Osteocyte (in vitro differentiated cells): Measurements from ENCODE around the gene APP. TPM values are rescaled to one million over a fixed set of nuclear protein-coding genes. Genes with fewer than 3 reads are reported as not detected.

Source experiments
- DNase-seq: peaks from one replicate; pipeline ENCODE4 v3.0.0; 2021; ENCODE audit warnings: mixed read lengths; ENCODE audit not compliant: unreplicated experiment; ENCODE audit errors: extremely low spot score
- H3K27ac Mint-ChIP-seq: one replicate; pipeline ENCODE4 v1.8.0; 2021; ENCODE audit warnings: mild to moderate bottlenecking, mixed read lengths; ENCODE audit not compliant: unreplicated experiment
- H3K27me3 Mint-ChIP-seq: one replicate; pipeline ENCODE4 v1.8.0; 2021; ENCODE audit warnings: mixed read lengths; ENCODE audit not compliant: unreplicated experiment
- H3K36me3 Mint-ChIP-seq: one replicate; pipeline ENCODE4 v1.8.0; 2021; ENCODE audit warnings: mixed read lengths; ENCODE audit not compliant: unreplicated experiment
- H3K4me1 Mint-ChIP-seq: one replicate; pipeline ENCODE4 v1.8.0; 2021; ENCODE audit warnings: mixed read lengths; ENCODE audit not compliant: unreplicated experiment
- H3K4me3 Mint-ChIP-seq: one replicate; pipeline ENCODE4 v1.8.0; 2021; ENCODE audit warnings: mild to moderate bottlenecking, moderate library complexity, mixed read lengths; ENCODE audit not compliant: unreplicated experiment
- H3K9me3 Mint-ChIP-seq: one replicate; pipeline ENCODE4 v1.8.0; 2021; ENCODE audit warnings: mixed read lengths; ENCODE audit not compliant: unreplicated experiment
- total RNA-seq: library from RNA; stranded (reverse); gene quantifications from 2 replicates; pipeline ENCODE4 v1.2.1, GENCODE V29; 2021
- TF ChIP-seq, protein P1 (sequence below): fragments of 200-600 bp; sonication (generic); IDR thresholded peaks from 2 replicates; pipeline ENCODE4 v1.5.0; 2021; ENCODE audit warnings: antibody characterized with exemption, mild to moderate bottlenecking, moderate library complexity

Gene APP
- total RNA-seq, 1 donor from 2014 or later, result 698 TPM

DNA sequence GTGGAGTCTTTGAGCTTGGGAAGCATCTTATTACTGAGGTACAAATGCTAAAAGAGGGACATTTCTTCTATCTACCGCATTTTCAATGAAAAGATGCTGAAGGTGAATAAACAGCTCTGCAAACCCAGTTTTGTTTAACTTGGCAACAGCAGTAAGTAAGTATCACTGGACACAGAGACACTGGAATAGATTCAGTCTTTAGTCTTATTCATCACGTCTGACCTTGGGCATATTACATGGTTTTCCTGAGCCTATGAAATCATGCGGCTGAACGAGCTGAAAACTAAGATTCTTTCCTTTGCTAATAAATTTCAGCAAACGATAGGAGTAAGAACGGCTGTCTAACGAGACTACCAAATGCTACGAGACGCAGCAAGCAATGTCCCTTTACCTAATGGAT, 228.4 kb downstream of the APP start:
- no peak for DNase-seq
- no peaks in the 10 kb centered on the region for H3K27me3 Mint-ChIP-seq
- H3K36me3 Mint-ChIP-seq, result peaks cover 14% of the 10 kb centered on the region
- H3K9me3 Mint-ChIP-seq, result peaks cover 5% of the 10 kb centered on the region
- H3K27ac Mint-ChIP-seq, result no peak overlapping the region
- no peak overlapping the region for H3K4me3 Mint-ChIP-seq
- TF ChIP-seq, protein P1, sequence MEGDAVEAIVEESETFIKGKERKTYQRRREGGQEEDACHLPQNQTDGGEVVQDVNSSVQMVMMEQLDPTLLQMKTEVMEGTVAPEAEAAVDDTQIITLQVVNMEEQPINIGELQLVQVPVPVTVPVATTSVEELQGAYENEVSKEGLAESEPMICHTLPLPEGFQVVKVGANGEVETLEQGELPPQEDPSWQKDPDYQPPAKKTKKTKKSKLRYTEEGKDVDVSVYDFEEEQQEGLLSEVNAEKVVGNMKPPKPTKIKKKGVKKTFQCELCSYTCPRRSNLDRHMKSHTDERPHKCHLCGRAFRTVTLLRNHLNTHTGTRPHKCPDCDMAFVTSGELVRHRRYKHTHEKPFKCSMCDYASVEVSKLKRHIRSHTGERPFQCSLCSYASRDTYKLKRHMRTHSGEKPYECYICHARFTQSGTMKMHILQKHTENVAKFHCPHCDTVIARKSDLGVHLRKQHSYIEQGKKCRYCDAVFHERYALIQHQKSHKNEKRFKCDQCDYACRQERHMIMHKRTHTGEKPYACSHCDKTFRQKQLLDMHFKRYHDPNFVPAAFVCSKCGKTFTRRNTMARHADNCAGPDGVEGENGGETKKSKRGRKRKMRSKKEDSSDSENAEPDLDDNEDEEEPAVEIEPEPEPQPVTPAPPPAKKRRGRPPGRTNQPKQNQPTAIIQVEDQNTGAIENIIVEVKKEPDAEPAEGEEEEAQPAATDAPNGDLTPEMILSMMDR, result no peak
- no peaks in the 10 kb centered on the region for H3K4me1 Mint-ChIP-seq

DNA sequence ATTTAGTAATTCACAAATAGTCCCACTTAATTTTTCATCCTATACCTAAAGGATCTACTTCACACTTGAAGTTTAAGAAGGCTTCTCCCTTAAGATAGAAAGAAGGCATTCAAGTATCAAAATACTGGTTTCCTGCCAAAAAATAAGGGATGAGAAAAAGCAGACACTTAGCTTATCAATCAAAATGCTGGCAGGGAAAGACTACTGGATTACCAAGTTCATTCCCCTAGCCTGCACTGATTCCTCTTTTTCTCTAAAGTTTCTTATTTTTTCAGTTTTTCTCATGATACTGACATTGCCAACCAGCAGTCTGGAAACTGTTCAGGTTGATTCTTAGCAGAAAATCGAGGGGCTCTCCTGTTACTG, 231.2 kb downstream of the APP start:
- Mint-ChIP-seq H3K9me3 (no peaks in the 10 kb centered on the region), H3K36me3 (peaks cover 5% of the 10 kb centered on the region), H3K4me1 (peaks cover 9% of the 10 kb centered on the region), H3K27me3 (no peaks in the 10 kb centered on the region), H3K4me3 (no peak overlapping the region), H3K27ac (no peak overlapping the region)
- no peak for DNase-seq
- TF ChIP-seq, protein P1, result no peak

DNA sequence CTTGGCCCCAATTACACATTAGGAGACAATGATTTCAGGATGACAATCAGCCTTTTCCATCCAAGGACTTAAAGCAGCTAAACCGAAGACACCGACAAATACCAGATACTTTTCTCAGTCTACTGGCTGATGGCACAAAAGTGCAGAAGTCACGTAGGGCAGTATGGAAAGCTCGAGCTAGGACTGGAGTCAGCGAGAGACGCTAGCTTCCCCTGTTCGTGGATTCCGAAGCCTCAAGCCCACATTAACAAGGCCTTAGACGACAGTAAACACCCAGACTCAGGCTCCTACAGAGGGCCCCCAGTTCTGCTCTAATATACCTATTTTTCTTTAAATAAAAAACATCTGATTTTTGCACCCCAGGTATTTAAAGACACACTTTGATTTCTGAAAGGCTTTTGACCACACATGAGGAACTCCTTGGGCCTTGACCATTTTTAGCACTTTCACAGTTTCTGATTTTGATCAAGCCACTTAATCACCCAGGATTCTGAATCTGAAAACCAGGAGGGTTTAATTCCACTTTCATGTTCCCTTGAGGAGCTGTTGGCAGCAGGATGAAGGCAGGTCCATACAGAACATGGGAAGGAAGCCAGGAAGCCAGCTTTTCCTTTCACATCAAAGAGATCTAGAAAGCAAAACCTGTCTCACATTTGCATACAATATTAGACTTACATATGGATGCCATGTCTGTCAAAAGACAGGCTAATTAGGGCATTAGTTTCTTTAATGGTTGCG, 231.7 kb downstream of the APP start:
- TF ChIP-seq, protein P1, result no peak
- H3K4me1 Mint-ChIP-seq, result peaks cover 9% of the 10 kb centered on the region
- H3K9me3 Mint-ChIP-seq, result no peaks in the 10 kb centered on the region
- H3K27ac Mint-ChIP-seq, result no peak overlapping the region
- H3K27me3 Mint-ChIP-seq, result no peaks in the 10 kb centered on the region
- DNase-seq, result no peak
- peaks cover 7% of the 10 kb centered on the region for H3K36me3 Mint-ChIP-seq
- H3K4me3 Mint-ChIP-seq, result no peak overlapping the region

DNA sequence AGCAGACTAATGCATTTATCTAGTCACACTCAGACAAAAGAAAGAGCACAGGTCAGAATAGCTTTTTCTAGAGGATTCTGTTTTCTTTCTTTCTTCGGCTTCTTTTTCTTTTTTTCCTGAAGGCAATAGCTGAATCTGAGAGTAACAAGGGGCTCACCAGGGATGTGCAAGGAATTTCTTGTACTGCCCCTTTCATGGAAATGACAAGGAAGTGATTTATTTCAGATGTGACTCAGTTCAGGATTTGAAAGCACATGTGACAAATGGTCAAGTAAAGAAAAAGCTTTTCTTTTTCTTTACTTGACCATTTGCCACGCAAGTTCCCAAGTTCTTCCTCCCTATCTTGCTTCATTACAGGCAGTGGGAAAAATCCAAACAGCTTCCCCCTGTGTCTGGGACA, 233.8 kb downstream of the APP start:
- no peak overlapping the region for H3K4me3 Mint-ChIP-seq
- no peaks in the 10 kb centered on the region for H3K9me3 Mint-ChIP-seq
- H3K36me3 Mint-ChIP-seq, result peaks cover 13% of the 10 kb centered on the region
- H3K27ac Mint-ChIP-seq, result no peak overlapping the region
- TF ChIP-seq, protein P1, result no peak
- no peak for DNase-seq
- H3K27me3 Mint-ChIP-seq, result no peaks in the 10 kb centered on the region
- H3K4me1 Mint-ChIP-seq, result peaks cover 9% of the 10 kb centered on the region

DNA sequence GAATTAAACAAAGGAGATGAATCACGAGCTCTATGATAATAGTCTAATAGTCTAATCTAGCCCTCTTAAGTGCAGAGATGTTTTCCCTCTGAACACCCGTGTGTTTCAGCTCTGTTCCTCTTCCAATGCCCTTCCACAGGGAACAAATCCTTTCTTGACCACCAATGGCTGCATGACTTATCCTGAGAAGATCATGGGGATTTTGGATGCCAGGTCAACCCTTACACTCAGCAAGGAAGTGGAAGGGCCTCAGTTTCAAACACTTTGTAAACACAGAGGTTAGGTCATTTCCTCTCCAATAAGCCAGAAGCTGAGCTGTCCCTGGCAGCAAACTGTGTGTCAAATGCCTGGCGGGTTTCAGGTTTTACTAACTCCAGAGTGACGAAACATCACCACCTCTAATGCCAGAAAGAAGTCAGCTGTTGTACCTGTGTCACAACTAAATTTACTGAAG, 235.8 kb downstream of the APP start:
- peaks cover 15% of the 10 kb centered on the region for H3K36me3 Mint-ChIP-seq
- peak overlapping the region; percentile 45 for H3K27ac Mint-ChIP-seq
- H3K4me3 Mint-ChIP-seq, result no peak overlapping the region
- no peaks in the 10 kb centered on the region for H3K27me3 Mint-ChIP-seq
- TF ChIP-seq, protein P1, result no peak
- no peak for DNase-seq
- H3K9me3 Mint-ChIP-seq, result no peaks in the 10 kb centered on the region
- peaks cover 12% of the 10 kb centered on the region for H3K4me1 Mint-ChIP-seq
